Measurements from ENCODE around the gene RNF38.
"Not testable (repeated sequence)": the region's sequence is repeated elsewhere in the genome, so short reads cannot be mapped to it uniquely, and the experiment has no call there.

RNF38 gene

GRCh38 chr9:36332006-36332405 lies 68.1 kb downstream of the RNF38 start:
- no peak for DNase-seq (ENCODE audit: low read depth)

GRCh38 chr9:36328798-36329411 lies 71.2 kb downstream of the RNF38 start:
- DNase-seq (ENCODE audit: low read depth), result peak; percentile 5

- DNase-seq (ENCODE audit: low read depth), result no peak
These were observed 74.8 kb downstream of the RNF38 start for GRCh38 chr9:36325081-36325828.

- DNase-seq (ENCODE audit: low read depth), result no peak
These were observed 76.1 kb downstream of the RNF38 start for GRCh38 chr9:36323926-36324325.

GRCh38 chr9:36322462-36322861 lies 77.6 kb downstream of the RNF38 start:
- DNase-seq (ENCODE audit: low read depth), result no peak

GRCh38 chr9:36321903-36322302 lies 78.2 kb downstream of the RNF38 start:
- not testable (repeated sequence) for DNase-seq (ENCODE audit: low read depth)

GRCh38 chr9:36320466-36320865 lies 79.6 kb downstream of the RNF38 start:
- DNase-seq (ENCODE audit: low read depth), result no peak

GRCh38 chr9:36319806-36320205 lies 80.3 kb downstream of the RNF38 start:
- no peak for DNase-seq (ENCODE audit: low read depth)

GRCh38 chr9:36319183-36319582 lies 80.9 kb downstream of the RNF38 start:
- no peak for DNase-seq (ENCODE audit: low read depth)

GRCh38 chr9:36318212-36318802 lies 81.8 kb downstream of the RNF38 start:
- DNase-seq (ENCODE audit: low read depth), result no peak

GRCh38 chr9:36317766-36318165 lies 82.3 kb downstream of the RNF38 start:
- no peak for DNase-seq (ENCODE audit: low read depth)

- no peak for DNase-seq (ENCODE audit: low read depth)
These were observed 83.3 kb downstream of the RNF38 start for GRCh38 chr9:36316611-36317317.

GRCh38 chr9:36316049-36316448 lies 84.0 kb downstream of the RNF38 start:
- DNase-seq (ENCODE audit: low read depth), result no peak

GRCh38 chr9:36315283-36315682 lies 84.8 kb downstream of the RNF38 start:
- no peak for DNase-seq (ENCODE audit: low read depth)

- no peak for DNase-seq (ENCODE audit: low read depth)
These were observed 85.3 kb downstream of the RNF38 start for GRCh38 chr9:36314740-36315139.

GRCh38 chr9:36306471-36307306 lies 93.4 kb downstream of the RNF38 start:
- DNase-seq (ENCODE audit: low read depth), result no peak

GRCh38 chr9:36304366-36304765 lies 95.7 kb downstream of the RNF38 start:
- DNase-seq (ENCODE audit: low read depth), result not testable (repeated sequence)

GRCh38 chr9:36301227-36301626 lies 98.8 kb downstream of the RNF38 start:
- no peak for DNase-seq (ENCODE audit: low read depth)

- DNase-seq (ENCODE audit: low read depth), result no peak
These were observed 101.5 kb downstream of the RNF38 start for GRCh38 chr9:36298566-36298965.

- DNase-seq (ENCODE audit: low read depth), result no peak
These were observed 102.3 kb downstream of the RNF38 start for GRCh38 chr9:36297798-36298197.

GRCh38 chr9:36294996-36295395 lies 105.1 kb downstream of the RNF38 start:
- DNase-seq (ENCODE audit: low read depth), result not testable (repeated sequence)

GRCh38 chr9:36293918-36294317 lies 106.2 kb downstream of the RNF38 start:
- no peak for DNase-seq (ENCODE audit: low read depth)
